ENCODE data around the gene RPS27A.

GRCh38 chr2:55224761-55225261 is 7.7 kb upstream of the RPS27A start:
- TF ChIP-seq, protein P1, sequence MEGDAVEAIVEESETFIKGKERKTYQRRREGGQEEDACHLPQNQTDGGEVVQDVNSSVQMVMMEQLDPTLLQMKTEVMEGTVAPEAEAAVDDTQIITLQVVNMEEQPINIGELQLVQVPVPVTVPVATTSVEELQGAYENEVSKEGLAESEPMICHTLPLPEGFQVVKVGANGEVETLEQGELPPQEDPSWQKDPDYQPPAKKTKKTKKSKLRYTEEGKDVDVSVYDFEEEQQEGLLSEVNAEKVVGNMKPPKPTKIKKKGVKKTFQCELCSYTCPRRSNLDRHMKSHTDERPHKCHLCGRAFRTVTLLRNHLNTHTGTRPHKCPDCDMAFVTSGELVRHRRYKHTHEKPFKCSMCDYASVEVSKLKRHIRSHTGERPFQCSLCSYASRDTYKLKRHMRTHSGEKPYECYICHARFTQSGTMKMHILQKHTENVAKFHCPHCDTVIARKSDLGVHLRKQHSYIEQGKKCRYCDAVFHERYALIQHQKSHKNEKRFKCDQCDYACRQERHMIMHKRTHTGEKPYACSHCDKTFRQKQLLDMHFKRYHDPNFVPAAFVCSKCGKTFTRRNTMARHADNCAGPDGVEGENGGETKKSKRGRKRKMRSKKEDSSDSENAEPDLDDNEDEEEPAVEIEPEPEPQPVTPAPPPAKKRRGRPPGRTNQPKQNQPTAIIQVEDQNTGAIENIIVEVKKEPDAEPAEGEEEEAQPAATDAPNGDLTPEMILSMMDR (IDR thresholded peaks at IDR 0.05) = no peak
- no peak for TF ChIP-seq POLR2A (IDR thresholded peaks at IDR 0.05)

All from ovary (tissue), 3 donors.